ENCODE data around the gene DNAH12.

The DNAH12 gene

GRCh38 chr3:57544181-57545125, at the start of gene DNAH12:
Gene DNAH12 (minus strand): TSS chr3:57544344. CDS start chr3:57542870, 1,474 bp downstream.
- DNase-seq: peak; percentile 59

- DNase-seq: no peak
Observed at GRCh38 chr3:57592306-57592705, 48.2 kb upstream of the DNAH12 start.

- no peak for DNase-seq
Observed at GRCh38 chr3:57587905-57588304, 43.8 kb upstream of the DNAH12 start.

GRCh38 chr3:57586778-57587177, 42.6 kb upstream of the DNAH12 start:
- DNase-seq: no peak

GRCh38 chr3:57583544-57583943, 39.4 kb upstream of the DNAH12 start:
- DNase-seq: no peak

- DNase-seq: no peak
Observed at GRCh38 chr3:57582474-57583168, 38.5 kb upstream of the DNAH12 start.

- DNase-seq: no peak
Observed at GRCh38 chr3:57577801-57578200, 33.7 kb upstream of the DNAH12 start.

- DNase-seq: no peak
Observed at GRCh38 chr3:57575966-57576626, 32.0 kb upstream of the DNAH12 start.

GRCh38 chr3:57572096-57572495, 28.0 kb upstream of the DNAH12 start:
- no peak for DNase-seq

GRCh38 chr3:57570878-57571277, 26.7 kb upstream of the DNAH12 start:
- DNase-seq: no peak

GRCh38 chr3:57569859-57570450, 25.8 kb upstream of the DNAH12 start:
- no peak for DNase-seq

GRCh38 chr3:57559526-57559925, 15.4 kb upstream of the DNAH12 start:
- DNase-seq: no peak

- peak; percentile 76 for DNase-seq
Observed at GRCh38 chr3:57557085-57557537, 13.0 kb upstream of the DNAH12 start.

GRCh38 chr3:57556459-57557084, 12.4 kb upstream of the DNAH12 start:
- DNase-seq: peak; percentile 74

- peak; percentile 90 for DNase-seq
Observed at GRCh38 chr3:57555738-57556458, 11.8 kb upstream of the DNAH12 start, which contains the start of gene PDE12. Gene PDE12 (plus strand): TSS chr3:57556274. CDS start chr3:57556380, 106 bp downstream.

- DNase-seq: no peak
Observed at GRCh38 chr3:57555306-57555705, 11.2 kb upstream of the DNAH12 start.

- DNase-seq: no peak
Observed at GRCh38 chr3:57546616-57547015, 2.5 kb upstream of the DNAH12 start.

- DNase-seq: no peak
Observed at GRCh38 chr3:57545636-57546268, 1.6 kb upstream of the DNAH12 start.

- no peak for DNase-seq
Observed at GRCh38 chr3:57538465-57538864, 5.7 kb downstream of the DNAH12 start.

- DNase-seq: no peak
Observed at GRCh38 chr3:57530071-57530608, 14.0 kb downstream of the DNAH12 start.

All from activated CD8-positive, alpha-beta memory T cell treated with anti-CD3 and anti-CD28 coated beads, Interleukin-2, amount 50 U/mL, for 48 hours (primary cell).